ENCODE measurements around the gene ZMYND8.
"Not testable (repeated sequence)": the region's sequence is repeated elsewhere in the genome, so short reads cannot be mapped to it uniquely, and the experiment has no call there.

The ZMYND8 gene

GRCh38 chr20:47211036-47211435 is 145.5 kb downstream of the ZMYND8 start:
- POLR2A ChIA-PET, result no interaction called here
- CTCF ChIA-PET, result interaction anchor here (0.9 kb wide), 1 partner anchor 12 kb away, joined by 4 read pairs; no protein-coding TSS in a partner anchor
- TF ChIP-seq, protein P1, sequence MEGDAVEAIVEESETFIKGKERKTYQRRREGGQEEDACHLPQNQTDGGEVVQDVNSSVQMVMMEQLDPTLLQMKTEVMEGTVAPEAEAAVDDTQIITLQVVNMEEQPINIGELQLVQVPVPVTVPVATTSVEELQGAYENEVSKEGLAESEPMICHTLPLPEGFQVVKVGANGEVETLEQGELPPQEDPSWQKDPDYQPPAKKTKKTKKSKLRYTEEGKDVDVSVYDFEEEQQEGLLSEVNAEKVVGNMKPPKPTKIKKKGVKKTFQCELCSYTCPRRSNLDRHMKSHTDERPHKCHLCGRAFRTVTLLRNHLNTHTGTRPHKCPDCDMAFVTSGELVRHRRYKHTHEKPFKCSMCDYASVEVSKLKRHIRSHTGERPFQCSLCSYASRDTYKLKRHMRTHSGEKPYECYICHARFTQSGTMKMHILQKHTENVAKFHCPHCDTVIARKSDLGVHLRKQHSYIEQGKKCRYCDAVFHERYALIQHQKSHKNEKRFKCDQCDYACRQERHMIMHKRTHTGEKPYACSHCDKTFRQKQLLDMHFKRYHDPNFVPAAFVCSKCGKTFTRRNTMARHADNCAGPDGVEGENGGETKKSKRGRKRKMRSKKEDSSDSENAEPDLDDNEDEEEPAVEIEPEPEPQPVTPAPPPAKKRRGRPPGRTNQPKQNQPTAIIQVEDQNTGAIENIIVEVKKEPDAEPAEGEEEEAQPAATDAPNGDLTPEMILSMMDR (IDR thresholded peaks at IDR 0.05; ENCODE audit: insufficient read depth, low read length, missing control alignments), result no peak

DNA sequence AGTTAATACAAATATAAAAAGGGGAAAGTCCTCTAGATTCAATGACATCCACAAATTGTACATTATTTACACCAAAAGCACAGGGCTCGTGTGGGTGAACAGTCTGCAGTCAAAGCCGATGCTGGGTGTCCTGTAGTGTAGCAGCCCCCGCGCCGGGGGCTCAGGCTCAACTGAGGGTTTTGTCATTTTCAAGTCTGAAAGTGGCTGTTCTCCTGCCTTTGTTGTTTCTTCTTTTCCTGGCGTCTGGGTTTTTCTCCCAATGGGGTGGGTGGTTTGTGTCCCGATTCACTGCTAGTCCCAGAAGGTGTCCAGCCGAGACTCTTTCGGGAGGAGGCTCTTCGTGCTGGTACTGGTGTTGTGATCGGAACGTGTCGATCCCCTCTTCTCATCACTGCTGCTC is 146.0 kb downstream of the ZMYND8 start:
- no peak for DNase-seq (ENCODE audit: low read depth, low spot score)
- TF ChIP-seq, protein P1 (IDR thresholded peaks at IDR 0.05; ENCODE audit: insufficient read depth, low read length, missing control alignments), result no peak
- ChIA-PET POLR2A (no interaction called here), CTCF (interaction anchor here (1.6 kb wide), 1 partner anchor 13 kb away, joined by 3 read pairs; no protein-coding TSS in a partner anchor)
- H3K4me3 ChIP-seq (ENCODE audit: low read depth, low read length), result no peak overlapping the region

More at GRCh38 chr20:47211036-47211435, 145.5 kb downstream of the ZMYND8 start:
- no peak for DNase-seq (ENCODE audit: low read depth, low spot score)
- H3K4me3 ChIP-seq (ENCODE audit: low read depth, low read length), result no peak overlapping the region

DNA sequence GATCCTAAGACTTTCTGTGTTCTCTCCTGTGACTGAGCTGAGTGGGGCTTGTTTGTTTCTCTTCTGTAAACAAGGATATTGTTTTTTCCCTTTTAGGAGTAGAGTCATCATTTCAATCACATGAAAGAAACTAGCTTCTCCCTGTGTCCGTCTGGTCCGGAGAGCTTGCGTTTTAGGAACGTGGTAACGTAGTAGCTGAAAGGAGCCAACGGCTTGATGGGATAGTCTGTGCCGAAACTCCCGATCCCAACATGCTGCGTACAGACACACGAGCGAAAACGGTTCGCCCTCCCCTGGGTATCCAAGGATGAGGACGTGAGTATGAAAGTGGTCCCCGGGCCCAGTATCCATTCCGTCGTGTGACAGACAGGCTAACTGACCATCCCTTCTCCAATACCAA is 146.5 kb downstream of the ZMYND8 start:
- H3K4me3 ChIP-seq (ENCODE audit: low read depth, low read length), result no peak overlapping the region
- TF ChIP-seq, protein P1 (IDR thresholded peaks at IDR 0.05; ENCODE audit: insufficient read depth, low read length, missing control alignments), result no peak
- CTCF ChIA-PET, result interaction anchor here (1.6 to 6.7 kb wide), 2 partner anchors 13 to 172 kb away, joined by 3 to 97 read pairs; no protein-coding TSS in a partner anchor
- POLR2A ChIA-PET, result no interaction called here
- DNase-seq (ENCODE audit: low read depth, low spot score), result no peak

DNA sequence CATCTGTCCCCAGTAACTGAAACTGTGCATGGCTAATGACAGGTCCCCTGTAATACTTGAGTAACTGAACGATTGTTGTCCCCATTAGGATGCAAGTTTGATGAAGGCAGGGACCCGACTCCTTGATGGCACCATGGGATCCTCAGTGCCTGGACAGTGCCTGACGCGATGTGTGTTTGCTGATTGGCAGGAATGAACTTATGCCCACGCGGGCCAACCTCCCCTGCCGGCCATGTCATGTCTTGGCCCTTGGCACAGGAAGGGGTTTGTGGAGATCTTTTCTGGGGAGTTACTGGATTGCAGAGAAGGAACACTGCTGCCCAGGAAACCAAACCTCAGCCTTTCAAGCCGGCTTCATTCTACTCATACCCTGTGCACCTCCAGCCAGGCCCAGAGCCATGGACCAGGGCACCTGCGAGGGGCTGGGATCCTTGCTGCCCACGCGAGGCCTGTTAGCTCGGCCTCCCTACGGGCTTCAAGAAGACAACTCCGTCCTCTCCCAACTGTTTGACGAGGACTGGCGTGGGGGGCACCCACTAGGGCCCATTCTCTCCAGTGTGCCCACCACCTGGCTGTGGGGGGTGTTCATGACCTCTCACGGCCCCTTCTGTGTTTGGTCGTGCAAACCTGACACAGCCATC is 147.8 kb downstream of the ZMYND8 start:
- CTCF ChIA-PET, result interaction anchor here (1.6 to 6.7 kb wide), 4 partner anchors 10 to 174 kb away, joined by 3 to 97 read pairs (median 25); no protein-coding TSS in a partner anchor
- DNase-seq (ENCODE audit: low read depth, low spot score), result no peak
- POLR2A ChIA-PET, result no interaction called here
- H3K4me3 ChIP-seq (ENCODE audit: low read depth, low read length), result no peak overlapping the region
- TF ChIP-seq, protein P1 (IDR thresholded peaks at IDR 0.05; ENCODE audit: insufficient read depth, low read length, missing control alignments), result no peak

GRCh38 chr20:47206962-47207641 is 149.4 kb downstream of the ZMYND8 start:
- DNase-seq (ENCODE audit: low read depth, low spot score), result no peak
- H3K4me3 ChIP-seq (ENCODE audit: low read depth, low read length), result no peak overlapping the region
- TF ChIP-seq, protein P1 (IDR thresholded peaks at IDR 0.05; ENCODE audit: insufficient read depth, low read length, missing control alignments), result no peak
- ChIA-PET CTCF (interaction anchor here (1.0 to 6.7 kb wide), 7 partner anchors 8 to 175 kb away, joined by 3 to 97 read pairs (median 25); no protein-coding TSS in a partner anchor), POLR2A (no interaction called here)

GRCh38 chr20:47206552-47206951 is 149.9 kb downstream of the ZMYND8 start:
- POLR2A ChIA-PET, result not testable (repeated sequence)

More at GRCh38 chr20:47206552-47206951, 149.9 kb downstream of the ZMYND8 start:
- H3K4me3 ChIP-seq (ENCODE audit: low read depth, low read length); DNase-seq (ENCODE audit: low read depth, low spot score): not testable (repeated sequence)
- CTCF ChIA-PET, result interaction anchor here (1.0 to 6.7 kb wide), 8 partner anchors 9 to 226 kb away, joined by 3 to 97 read pairs (median 24); no protein-coding TSS in a partner anchor
